ENCODE measurements around the gene RWDD3. TPM values are rescaled to one million over a fixed set of nuclear protein-coding genes. Genes with fewer than 3 reads are reported as not detected.

Gene RWDD3
- total RNA-seq, 6 experiments from 2014 or later: 11.7 to 14.6 (median 13.0) TPM

DNA sequence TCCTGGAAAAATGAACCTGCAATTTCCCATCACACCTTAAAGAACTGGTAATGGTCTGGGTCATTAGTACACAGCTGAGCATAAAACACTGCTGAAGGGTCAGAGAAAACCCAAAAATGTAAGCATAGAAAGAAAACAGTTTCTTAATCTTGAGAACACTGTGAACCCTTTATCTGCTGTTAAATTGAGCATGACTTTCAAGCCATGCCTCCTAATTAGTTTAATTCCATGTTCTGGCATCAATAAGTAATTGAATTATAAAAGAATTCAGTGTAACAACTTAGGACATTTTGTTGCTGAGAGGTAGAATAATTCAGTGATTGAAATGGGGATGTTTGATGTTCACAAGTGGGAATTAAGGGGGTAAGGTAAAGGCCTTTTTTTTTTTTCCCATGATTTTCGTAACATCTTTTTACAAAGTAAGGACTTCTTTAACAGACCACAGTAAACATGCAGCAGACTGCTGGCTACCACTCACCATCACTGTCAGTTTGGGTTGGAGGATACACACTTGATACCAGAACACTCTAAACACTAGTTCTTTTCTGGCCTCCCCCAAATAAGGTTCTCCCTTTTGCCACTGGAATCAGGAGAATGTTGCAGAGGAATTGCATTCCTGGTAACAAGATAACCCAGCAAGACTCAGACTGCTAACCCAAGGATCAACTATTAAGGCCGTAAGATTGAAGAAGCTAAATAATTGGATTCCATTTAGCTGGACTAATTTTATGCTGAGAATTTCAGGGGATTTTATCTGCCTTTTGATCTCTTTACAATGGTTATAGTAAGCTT is 3.0 kb downstream of the RWDD3 start:
- H3K9me3 Mint-ChIP-seq: peaks cover 3% of the 10 kb centered on the region; the same call in 1 of the 2 replicates
- TF ChIP-seq, protein P1, sequence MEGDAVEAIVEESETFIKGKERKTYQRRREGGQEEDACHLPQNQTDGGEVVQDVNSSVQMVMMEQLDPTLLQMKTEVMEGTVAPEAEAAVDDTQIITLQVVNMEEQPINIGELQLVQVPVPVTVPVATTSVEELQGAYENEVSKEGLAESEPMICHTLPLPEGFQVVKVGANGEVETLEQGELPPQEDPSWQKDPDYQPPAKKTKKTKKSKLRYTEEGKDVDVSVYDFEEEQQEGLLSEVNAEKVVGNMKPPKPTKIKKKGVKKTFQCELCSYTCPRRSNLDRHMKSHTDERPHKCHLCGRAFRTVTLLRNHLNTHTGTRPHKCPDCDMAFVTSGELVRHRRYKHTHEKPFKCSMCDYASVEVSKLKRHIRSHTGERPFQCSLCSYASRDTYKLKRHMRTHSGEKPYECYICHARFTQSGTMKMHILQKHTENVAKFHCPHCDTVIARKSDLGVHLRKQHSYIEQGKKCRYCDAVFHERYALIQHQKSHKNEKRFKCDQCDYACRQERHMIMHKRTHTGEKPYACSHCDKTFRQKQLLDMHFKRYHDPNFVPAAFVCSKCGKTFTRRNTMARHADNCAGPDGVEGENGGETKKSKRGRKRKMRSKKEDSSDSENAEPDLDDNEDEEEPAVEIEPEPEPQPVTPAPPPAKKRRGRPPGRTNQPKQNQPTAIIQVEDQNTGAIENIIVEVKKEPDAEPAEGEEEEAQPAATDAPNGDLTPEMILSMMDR (IDR thresholded peaks at IDR 0.05): no peak
- peaks cover 2% of the 10 kb centered on the region for H3K27me3 Mint-ChIP-seq (ENCODE audit: insufficient read depth)
- DNase-seq: no peak
- peaks cover 49% of the 10 kb centered on the region for H3K4me1 Mint-ChIP-seq (ENCODE audit: low read depth)
- peak overlapping the region; percentile 28; the same call in 1 of the 2 replicates for H3K4me3 Mint-ChIP-seq
- peaks cover 43% of the 10 kb centered on the region for H3K36me3 Mint-ChIP-seq (ENCODE audit: low read depth)
- H3K27ac Mint-ChIP-seq: peak overlapping the region; percentile 36; the same call in 1 of the 2 replicates

DNA sequence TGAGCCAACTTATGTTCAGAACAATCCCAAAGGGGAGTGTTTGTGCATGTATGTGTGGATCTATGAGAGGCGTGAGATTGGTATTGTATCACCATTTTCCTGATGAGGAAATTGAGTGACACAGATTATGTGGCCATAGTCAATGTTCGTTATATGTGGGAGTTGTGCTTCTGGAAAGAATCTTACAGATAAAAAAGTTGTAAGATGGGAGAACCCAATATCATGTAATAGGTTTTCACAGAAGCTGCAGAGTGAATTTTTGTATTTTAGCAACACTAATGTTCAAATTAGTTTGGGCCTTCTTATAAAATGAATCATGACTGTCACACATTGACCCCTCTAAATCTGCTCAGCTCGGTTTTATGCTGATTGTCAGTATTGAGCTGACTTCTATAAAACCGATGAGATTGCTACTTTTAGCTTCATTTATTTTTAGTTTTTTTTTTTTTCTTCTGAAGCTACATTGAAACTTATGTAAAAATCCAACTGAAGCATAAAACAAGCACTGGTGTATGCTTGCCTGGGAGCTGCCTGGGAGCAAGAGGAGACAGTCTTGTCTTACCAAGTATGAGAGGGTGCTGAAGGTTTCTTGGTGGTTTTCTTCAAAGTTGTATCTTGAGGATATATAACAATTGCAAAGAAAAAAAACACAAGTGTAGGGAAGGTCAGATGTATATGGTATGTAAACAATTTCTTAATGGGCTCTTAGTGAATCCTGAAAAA is 4.1 kb downstream of the RWDD3 start:
- no peak overlapping the region for H3K27ac Mint-ChIP-seq
- peaks cover 2% of the 10 kb centered on the region for H3K27me3 Mint-ChIP-seq (ENCODE audit: insufficient read depth)
- DNase-seq: no peak
- H3K9me3 Mint-ChIP-seq: peaks cover 7% of the 10 kb centered on the region; the same call in 1 of the 2 replicates
- H3K4me1 Mint-ChIP-seq (ENCODE audit: low read depth): peaks cover 41% of the 10 kb centered on the region
- no peak overlapping the region for H3K4me3 Mint-ChIP-seq
- H3K36me3 Mint-ChIP-seq (ENCODE audit: low read depth): peaks cover 52% of the 10 kb centered on the region
- TF ChIP-seq, protein P1 (IDR thresholded peaks at IDR 0.05): no peak

DNA sequence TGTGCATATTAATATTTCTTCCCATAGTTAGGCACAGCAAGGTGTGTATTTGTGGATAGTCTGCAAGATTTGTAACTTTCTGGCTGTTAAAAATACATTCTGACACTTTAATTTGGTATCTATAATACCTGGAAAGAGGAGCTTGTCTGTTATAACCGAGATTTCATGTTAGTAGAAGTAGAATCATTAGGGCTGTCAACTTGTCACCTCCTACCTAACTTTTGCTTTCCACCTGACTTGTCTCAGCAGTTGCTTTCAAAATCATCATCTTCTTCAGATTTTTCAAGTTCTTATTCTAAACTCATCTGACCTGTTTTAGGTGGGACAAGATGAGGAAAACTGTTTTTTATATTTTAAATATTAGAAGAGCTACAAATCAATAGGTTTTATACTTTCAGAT is 11.0 kb downstream of the RWDD3 start:
- Mint-ChIP-seq H3K36me3 (ENCODE audit: low read depth) (peaks cover 39% of the 10 kb centered on the region), H3K27me3 (ENCODE audit: insufficient read depth) (peaks cover 2% of the 10 kb centered on the region), H3K4me3 (no peak overlapping the region), H3K4me1 (ENCODE audit: low read depth) (no peaks in the 10 kb centered on the region), H3K27ac (no peak overlapping the region), H3K9me3 (peaks cover 7% of the 10 kb centered on the region; the same call in 1 of the 2 replicates)
- DNase-seq: no peak
- TF ChIP-seq, protein P1 (IDR thresholded peaks at IDR 0.05): no peak

DNA sequence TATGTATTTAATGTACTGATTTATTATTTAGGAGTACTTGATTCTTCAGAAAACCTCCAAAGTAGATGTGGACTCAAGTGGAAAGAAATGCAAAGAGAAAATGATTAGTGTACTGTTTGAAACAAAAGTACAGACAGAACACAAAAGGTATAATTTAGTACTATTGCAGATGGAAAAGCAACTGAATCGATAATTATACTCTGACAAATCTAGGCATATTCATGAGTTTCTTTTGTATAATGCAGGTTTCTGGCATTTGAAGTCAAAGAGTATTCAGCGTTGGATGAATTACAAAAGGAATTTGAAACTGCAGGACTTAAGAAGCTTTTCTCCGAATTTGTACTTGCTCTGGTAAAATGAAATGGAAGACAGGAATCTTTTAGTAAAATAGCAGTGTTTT is 12.5 kb downstream of the RWDD3 start:
- Mint-ChIP-seq H3K9me3 (peaks cover 7% of the 10 kb centered on the region; the same call in 1 of the 2 replicates), H3K27ac (no peak overlapping the region), H3K4me1 (ENCODE audit: low read depth) (no peaks in the 10 kb centered on the region), H3K4me3 (no peak overlapping the region), H3K27me3 (ENCODE audit: insufficient read depth) (no peaks in the 10 kb centered on the region), H3K36me3 (ENCODE audit: low read depth) (peaks cover 24% of the 10 kb centered on the region)
- TF ChIP-seq, protein P1 (IDR thresholded peaks at IDR 0.05): no peak
- no peak for DNase-seq

DNA sequence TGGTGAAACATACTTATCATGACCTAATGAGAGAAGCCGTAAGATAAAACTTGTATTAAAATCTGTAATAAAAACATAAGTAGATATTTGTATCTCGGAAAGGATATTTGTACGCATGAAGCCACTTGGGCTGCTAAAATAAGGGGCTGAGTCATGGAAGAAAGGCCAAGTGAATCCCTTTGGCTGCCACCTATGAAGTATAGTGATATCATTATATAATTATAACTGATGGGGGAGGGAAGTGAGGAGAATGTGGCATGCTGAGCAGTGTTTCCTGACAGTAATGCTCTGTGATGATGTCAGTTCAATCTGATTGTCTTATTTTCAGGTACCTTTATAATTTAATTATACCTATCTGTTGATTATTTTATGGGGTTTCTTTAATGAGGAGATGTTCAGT is 13.6 kb downstream of the RWDD3 start:
- H3K4me1 Mint-ChIP-seq (ENCODE audit: low read depth): no peaks in the 10 kb centered on the region
- TF ChIP-seq, protein P1 (IDR thresholded peaks at IDR 0.05): no peak
- no peak overlapping the region for H3K27ac Mint-ChIP-seq
- peaks cover 13% of the 10 kb centered on the region; the same call in 1 of the 2 replicates for H3K36me3 Mint-ChIP-seq (ENCODE audit: low read depth)
- H3K27me3 Mint-ChIP-seq (ENCODE audit: insufficient read depth): no peaks in the 10 kb centered on the region
- DNase-seq: no peak
- no peaks in the 10 kb centered on the region for H3K9me3 Mint-ChIP-seq
- no peak overlapping the region for H3K4me3 Mint-ChIP-seq

Data from HFFc6 (cell line).